ENCODE data around the gene MUC21. TPM values are rescaled to one million over a fixed set of nuclear protein-coding genes. Genes with fewer than 3 reads are reported as not detected.
"Not testable (repeated sequence)": the region's sequence is repeated elsewhere in the genome, so short reads cannot be mapped to it uniquely, and the experiment has no call there.

Gene MUC21
- total and polyA plus RNA-seq, 11 donors, result 0.10 TPM; not detected in 10

- no peak for TF ChIP-seq POLR2A (IDR thresholded peaks at IDR 0.05)
- TF ChIP-seq, protein P1, sequence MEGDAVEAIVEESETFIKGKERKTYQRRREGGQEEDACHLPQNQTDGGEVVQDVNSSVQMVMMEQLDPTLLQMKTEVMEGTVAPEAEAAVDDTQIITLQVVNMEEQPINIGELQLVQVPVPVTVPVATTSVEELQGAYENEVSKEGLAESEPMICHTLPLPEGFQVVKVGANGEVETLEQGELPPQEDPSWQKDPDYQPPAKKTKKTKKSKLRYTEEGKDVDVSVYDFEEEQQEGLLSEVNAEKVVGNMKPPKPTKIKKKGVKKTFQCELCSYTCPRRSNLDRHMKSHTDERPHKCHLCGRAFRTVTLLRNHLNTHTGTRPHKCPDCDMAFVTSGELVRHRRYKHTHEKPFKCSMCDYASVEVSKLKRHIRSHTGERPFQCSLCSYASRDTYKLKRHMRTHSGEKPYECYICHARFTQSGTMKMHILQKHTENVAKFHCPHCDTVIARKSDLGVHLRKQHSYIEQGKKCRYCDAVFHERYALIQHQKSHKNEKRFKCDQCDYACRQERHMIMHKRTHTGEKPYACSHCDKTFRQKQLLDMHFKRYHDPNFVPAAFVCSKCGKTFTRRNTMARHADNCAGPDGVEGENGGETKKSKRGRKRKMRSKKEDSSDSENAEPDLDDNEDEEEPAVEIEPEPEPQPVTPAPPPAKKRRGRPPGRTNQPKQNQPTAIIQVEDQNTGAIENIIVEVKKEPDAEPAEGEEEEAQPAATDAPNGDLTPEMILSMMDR (IDR thresholded peaks at IDR 0.05), result no peak
- Histone ChIP-seq H3K27me3 (peaks cover 0 to 7% (median 0%) of the 10 kb centered on the region in 9 donors), H3K36me3 (no peaks in the 10 kb centered on the region), H3K4me1 (peaks cover 0 to 6% (median 3%) of the 10 kb centered on the region in 12 donors), H3K27ac (no peak within 1 kb of the TSS), H3K9me3 (peaks cover 0 to 15% (median 0%) of the 10 kb centered on the region in 12 donors), H3K4me3 (no peak within 1 kb of the TSS)
- 80 to 88% (median 84%) methylated on average over 4 of the region's 4 CpGs for WGBS, 4 donors
- DNase-seq (peak in 1 of 5 donors; percentile 1), ATAC-seq (no peak)
- intact Hi-C loops (cut with DNase I), result no loop called here
These were observed 27.0 kb downstream of the MUC21 start, which contains the start of gene MUC22 for GRCh38 chr6:31010393-31011060. MUC22 (plus strand) TSS chr6:31010474; CDS start chr6:31010707, 233 bp downstream.

DNA sequence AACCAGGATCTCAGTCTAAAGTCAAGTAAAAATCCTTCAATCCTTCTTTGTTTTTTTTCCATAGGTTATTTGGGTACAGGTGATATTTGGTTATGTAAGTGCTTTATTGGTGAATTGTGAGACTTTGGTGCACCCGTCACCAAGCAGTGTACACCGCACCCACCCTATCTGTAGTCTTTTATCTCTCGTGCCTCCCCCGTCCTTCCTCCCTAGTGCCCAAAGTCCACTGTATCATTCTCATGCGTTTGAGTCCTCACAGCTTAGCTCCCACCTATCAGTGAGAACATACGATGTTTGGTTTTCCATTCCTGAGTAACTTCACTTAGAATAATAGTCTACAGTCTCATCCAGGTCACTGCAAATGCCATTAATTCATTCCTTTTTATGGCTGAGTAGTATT, 27.6 kb downstream of the MUC21 start:
- DNase-seq, result no peak
- Histone ChIP-seq H3K36me3 (no peaks in the 10 kb centered on the region), H3K27ac (no peak overlapping the region), H3K4me1 (peaks cover 0 to under 1% (median 0%) of the 10 kb centered on the region in 12 donors), H3K4me3 (no peak overlapping the region), H3K27me3 (peaks cover 0 to 7% (median 0%) of the 10 kb centered on the region in 9 donors), H3K9me3 (peaks cover 0 to 20% (median 0%) of the 10 kb centered on the region in 12 donors)
- intact Hi-C loops (cut with DNase I), result no loop called here
- ATAC-seq, result no peak
- 52 to 61% (median 58%) methylated on average over 6 of the region's 6 CpGs for WGBS, 4 donors
- TF ChIP-seq, protein P1 (IDR thresholded peaks at IDR 0.05), result no peak

DNA sequence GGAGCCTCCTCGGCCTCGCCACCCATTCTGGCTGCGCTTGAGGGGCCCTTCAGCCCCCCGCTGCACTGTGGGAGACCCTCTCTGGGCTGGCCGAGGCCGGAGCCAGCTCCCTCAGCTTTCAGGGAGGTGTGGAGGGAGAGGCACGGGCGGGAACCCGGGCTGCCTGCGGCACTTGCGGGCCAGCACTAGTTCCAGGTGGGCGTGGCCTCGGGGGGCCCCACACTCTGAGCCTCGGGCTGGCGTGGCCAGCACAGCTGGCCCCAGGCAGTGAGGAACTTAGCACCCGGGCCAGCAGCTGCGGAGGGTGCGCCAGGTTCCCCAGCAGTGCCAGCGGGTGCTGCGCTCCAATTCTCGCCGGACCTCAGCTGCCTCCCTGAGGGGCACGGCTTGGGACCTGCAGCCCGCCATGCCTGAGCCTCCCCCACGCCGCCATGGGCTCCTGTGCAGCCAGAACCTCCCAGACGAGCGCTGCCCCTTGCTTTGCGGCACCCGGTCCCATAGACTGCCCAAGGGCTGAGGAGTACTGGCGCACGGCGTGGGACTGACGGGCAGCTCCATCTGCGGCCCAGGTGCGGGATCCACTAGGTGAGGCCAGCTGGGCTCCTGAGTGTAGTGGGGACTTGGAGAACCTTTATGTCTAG, 33.3 kb downstream of the MUC21 start:
- no peak for DNase-seq
- no peak for TF ChIP-seq POLR2A (IDR thresholded peaks at IDR 0.05)
- TF ChIP-seq, protein P1 (IDR thresholded peaks at IDR 0.05), result no peak
- Histone ChIP-seq H3K36me3 (no peaks in the 10 kb centered on the region), H3K4me3 (no peak overlapping the region), H3K4me1 (no peaks in the 10 kb centered on the region), H3K27me3 (peaks cover 0 to 8% (median 0%) of the 10 kb centered on the region in 9 donors), H3K27ac (no peak overlapping the region), H3K9me3 (peaks cover 0 to 20% (median 0%) of the 10 kb centered on the region in 12 donors)
- intact Hi-C loops (cut with DNase I), result no loop called here
- ATAC-seq, result no peak
- WGBS, 4 donors, result 91 to 96% (median 91%) methylated on average over 22 to 36 of the region's 36 CpGs

DNA sequence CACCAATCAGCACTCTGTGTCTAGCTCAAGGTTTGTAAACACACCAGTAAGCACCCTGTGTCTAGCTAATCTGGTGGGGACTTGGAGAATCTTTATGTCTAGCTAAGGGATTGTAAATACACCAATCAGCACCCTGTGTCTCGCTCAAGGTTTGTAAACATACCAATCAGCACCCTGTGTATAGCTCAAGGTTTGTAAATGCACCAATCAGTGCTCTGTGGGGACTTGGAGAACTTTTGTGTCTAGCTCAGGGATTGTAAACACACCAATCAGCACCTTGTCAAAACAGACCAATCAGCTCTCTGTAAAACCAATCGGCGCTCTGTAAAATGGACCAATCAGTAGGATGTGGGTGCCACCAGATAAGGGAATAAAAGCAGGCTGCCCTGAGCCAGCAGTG, 33.9 kb downstream of the MUC21 start:
- H3K4me1 ChIP-seq; H3K36me3 ChIP-seq; H3K27ac ChIP-seq; ATAC-seq; intact Hi-C loops (cut with DNase I); H3K27me3 ChIP-seq; H3K4me3 ChIP-seq; DNase-seq: not testable (repeated sequence)
- H3K9me3 ChIP-seq, result peaks cover 0 to 20% (median 0%) of the 10 kb centered on the region in 12 donors
- WGBS, 4 donors, result 89 to 100% (median 92%) methylated on average over 3 of the region's 3 CpGs
